PC-3 (cell line): ENCODE results near the gene BHLHA15.

Experiments
- CTCF ChIP-seq: fragments of 300-600 bp; sonication (generic); conservative IDR thresholded peaks from 2 replicates; pipeline ENCODE4 v1.5.1; 2017; ENCODE audit warnings: antibody characterized with exemption, low read depth, mild to moderate bottlenecking, low read length
- EZH2 ChIP-seq: fragments of 300-600 bp; sonication (generic); IDR thresholded peaks from one replicate; pipeline ENCODE4 v1.6.1; 2017; ENCODE audit warnings: antibody characterized with exemption, mild to moderate bottlenecking, low read length; ENCODE audit not compliant: unreplicated experiment
- EZH2phosphoT487 ChIP-seq: fragments of 300-600 bp; sonication (generic); IDR thresholded peaks from 2 replicates; pipeline ENCODE4 v1.6.1; 2018; ENCODE audit warnings: mild to moderate bottlenecking, antibody characterized with exemption, low read length, borderline replicate concordance

GRCh38 chr7:98213296-98213887 lies 2.2 kb downstream of the BHLHA15 start:
- no peak for TF ChIP-seq CTCF
- no peak for TF ChIP-seq EZH2
- no peak for TF ChIP-seq EZH2phosphoT487
